ENCODE data around the gene TTC14. TPM values are rescaled to one million over a fixed set of nuclear protein-coding genes. Genes with fewer than 3 reads are reported as not detected.
A peak's percentile ranks its signal among the peaks of the same experiment; 100 is the strongest.

Gene TTC14
- total RNA-seq, 2 donors from 2014 or later: 34.6 to 48.1 TPM

GRCh38 chr3:180626844-180627243 lies 24.9 kb downstream of the TTC14 start:
- Mint-ChIP-seq H3K9me3 (no peaks in the 10 kb centered on the region), H3K4me3 (no peak overlapping the region), H3K4me1 (peaks cover 5% of the 10 kb centered on the region), H3K27me3 (ENCODE audit: insufficient read depth) (no peaks in the 10 kb centered on the region), H3K36me3 (ENCODE audit: low read depth) (peaks cover 18% of the 10 kb centered on the region), H3K27ac (no peak overlapping the region)
- Histone ChIP-seq H3K9ac (ENCODE audit: extremely low read depth, low read length, poor library complexity, severe bottlenecking) (no peak overlapping the region), H3K27ac (ENCODE audit: low read depth, low read length) (no peak overlapping the region), H3K4me1 (ENCODE audit: control insufficient read depth, insufficient read depth, low read length) (no peaks in the 10 kb centered on the region), H3K4me3 (ENCODE audit: low read length) (no peak overlapping the region), H3K36me3 (ENCODE audit: control insufficient read depth, insufficient read depth, low read length) (no peaks in the 10 kb centered on the region), H3K9me3 (ENCODE audit: control insufficient read depth, low read length) (peaks cover 2% of the 10 kb centered on the region), H3K27me3 (ENCODE audit: control insufficient read depth, insufficient read depth, low read length, poor library complexity, severe bottlenecking) (no peaks in the 10 kb centered on the region)
- TF ChIP-seq CTCF (conservative IDR thresholded peaks at IDR 0.05): no peak
- no peak for DNase-seq
- 81% methylated on average over 1 of the region's 2 CpGs; no CpG with 5 or more reads in 1 of the 2 experiments for WGBS, 2 experiments (ENCODE audit: insufficient coverage in 1 of 2, insufficient read length in 1 of 2)

DNA sequence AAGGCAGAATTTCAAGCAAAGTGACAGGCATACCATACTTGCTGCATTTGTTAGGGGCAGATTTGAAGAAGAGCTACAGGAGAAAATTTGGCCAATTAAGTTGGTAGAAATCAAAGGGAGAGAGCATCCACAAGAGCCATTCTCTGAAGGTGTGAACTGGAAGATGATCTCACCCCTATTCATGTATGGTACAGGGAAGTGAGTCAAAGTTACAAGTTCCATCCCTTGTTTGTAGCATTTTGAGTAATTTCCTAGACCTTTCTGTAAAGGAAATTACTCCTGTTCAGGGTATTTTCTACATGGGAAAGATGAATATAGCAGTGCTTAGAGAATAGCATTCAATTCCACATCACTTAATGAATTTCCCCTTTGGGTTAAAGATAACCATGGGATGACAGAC lies 28.4 kb downstream of the TTC14 start:
- H3K9me3 Mint-ChIP-seq: no peaks in the 10 kb centered on the region
- H3K36me3 ChIP-seq (ENCODE audit: control insufficient read depth, insufficient read depth, low read length): no peaks in the 10 kb centered on the region
- no peaks in the 10 kb centered on the region for H3K4me1 ChIP-seq (ENCODE audit: control insufficient read depth, insufficient read depth, low read length)
- peaks cover 5% of the 10 kb centered on the region for H3K4me1 Mint-ChIP-seq
- DNase-seq: no peak
- no peak overlapping the region for H3K27ac ChIP-seq (ENCODE audit: low read depth, low read length)
- no peak overlapping the region for H3K4me3 ChIP-seq (ENCODE audit: low read length)
- no peak overlapping the region for H3K9ac ChIP-seq (ENCODE audit: extremely low read depth, low read length, poor library complexity, severe bottlenecking)
- TF ChIP-seq CTCF (conservative IDR thresholded peaks at IDR 0.05): no peak
- no peaks in the 10 kb centered on the region for H3K27me3 Mint-ChIP-seq (ENCODE audit: insufficient read depth)
- no peak overlapping the region for H3K27ac Mint-ChIP-seq
- no peak overlapping the region for H3K4me3 Mint-ChIP-seq
- peaks cover 7% of the 10 kb centered on the region for H3K36me3 Mint-ChIP-seq (ENCODE audit: low read depth)
- no peaks in the 10 kb centered on the region for H3K27me3 ChIP-seq (ENCODE audit: control insufficient read depth, insufficient read depth, low read length, poor library complexity, severe bottlenecking)
- peaks cover 3% of the 10 kb centered on the region for H3K9me3 ChIP-seq (ENCODE audit: control insufficient read depth, low read length)

GRCh38 chr3:180631317-180631716 lies 29.4 kb downstream of the TTC14 start:
- Mint-ChIP-seq H3K27ac (no peak overlapping the region), H3K36me3 (ENCODE audit: low read depth) (peaks cover 2% of the 10 kb centered on the region)
- TF ChIP-seq CTCF (conservative IDR thresholded peaks at IDR 0.05): peak; percentile 55

More at GRCh38 chr3:180631317-180631716, 29.4 kb downstream of the TTC14 start:
- no peak overlapping the region for H3K27ac ChIP-seq (ENCODE audit: low read depth, low read length)
- DNase-seq: no peak
- 82% methylated on average over 2 of the region's 3 CpGs; no CpG with 5 or more reads in 1 of the 2 experiments for WGBS, 2 experiments (ENCODE audit: insufficient coverage in 1 of 2, insufficient read length in 1 of 2)
- no peaks in the 10 kb centered on the region for H3K4me1 ChIP-seq (ENCODE audit: control insufficient read depth, insufficient read depth, low read length)
- no peaks in the 10 kb centered on the region for H3K9me3 Mint-ChIP-seq
- H3K4me1 Mint-ChIP-seq: peaks cover 5% of the 10 kb centered on the region
- no peaks in the 10 kb centered on the region for H3K36me3 ChIP-seq (ENCODE audit: control insufficient read depth, insufficient read depth, low read length)
- no peaks in the 10 kb centered on the region for H3K27me3 Mint-ChIP-seq (ENCODE audit: insufficient read depth)
- H3K9me3 ChIP-seq (ENCODE audit: control insufficient read depth, low read length): peaks cover 3% of the 10 kb centered on the region
- H3K9ac ChIP-seq (ENCODE audit: extremely low read depth, low read length, poor library complexity, severe bottlenecking): no peak overlapping the region
- no peaks in the 10 kb centered on the region for H3K27me3 ChIP-seq (ENCODE audit: control insufficient read depth, insufficient read depth, low read length, poor library complexity, severe bottlenecking)
- no peak overlapping the region for H3K4me3 ChIP-seq (ENCODE audit: low read length)
- no peak overlapping the region for H3K4me3 Mint-ChIP-seq

Data from endodermal cell (in vitro differentiated cells).